Liver (tissue), 3 donors: Measurements from ENCODE around the gene ZNF432.

ENCODE experiments used
- EGR1 ChIP-seq, 2 donors: IDR thresholded peaks; 2 replicates each; pipeline ENCODE4 v1.6.1; 2016 to 2018; ENCODE audit warnings: antibody characterized with exemption in 2 of 2, low read depth in 2 of 2
- JUND ChIP-seq, 2 donors: IDR thresholded peaks; 2 replicates each; pipeline ENCODE4 v1.6.1; 2016; ENCODE audit warnings: antibody characterized with exemption in 2 of 2
- REST ChIP-seq: IDR thresholded peaks from 2 replicates; pipeline ENCODE4 v1.6.1; 2016; ENCODE audit warnings: antibody characterized with exemption, mild to moderate bottlenecking
- TAF1 ChIP-seq: conservative IDR thresholded peaks from 2 replicates; pipeline ENCODE4 v1.6.1; 2016; ENCODE audit warnings: antibody characterized with exemption, mild to moderate bottlenecking
- TF ChIP-seq, protein P1 (sequence below): fragments of 150-350 bp; IDR thresholded peaks from 2 replicates; pipeline ENCODE4 v1.5.1; 2017; ENCODE audit warnings: improper control_type of control experiment, low read depth, low read length; ENCODE audit not compliant: missing input control
- donor health status: healthy.
- donor health status: healthy.

DNA sequence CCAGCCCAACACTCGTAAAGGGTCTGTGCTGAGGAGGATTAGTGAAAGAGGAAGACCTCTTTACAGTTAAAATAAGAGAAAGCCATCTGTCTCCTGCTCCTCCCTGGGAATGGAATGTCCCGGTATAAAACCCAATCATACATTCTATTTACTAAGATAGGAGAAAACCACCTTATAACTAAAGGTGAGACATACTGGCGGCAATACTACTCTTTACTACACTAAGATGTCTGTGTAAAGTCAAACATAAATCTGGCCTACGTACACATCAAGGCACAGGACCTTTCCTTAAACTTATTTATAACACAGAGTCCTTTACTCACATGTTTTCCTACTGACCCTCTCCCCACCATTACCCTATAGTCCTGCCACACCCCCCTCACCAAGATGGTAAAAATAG, 65.3 kb downstream of the ZNF432 start:
- TF ChIP-seq, protein P1, sequence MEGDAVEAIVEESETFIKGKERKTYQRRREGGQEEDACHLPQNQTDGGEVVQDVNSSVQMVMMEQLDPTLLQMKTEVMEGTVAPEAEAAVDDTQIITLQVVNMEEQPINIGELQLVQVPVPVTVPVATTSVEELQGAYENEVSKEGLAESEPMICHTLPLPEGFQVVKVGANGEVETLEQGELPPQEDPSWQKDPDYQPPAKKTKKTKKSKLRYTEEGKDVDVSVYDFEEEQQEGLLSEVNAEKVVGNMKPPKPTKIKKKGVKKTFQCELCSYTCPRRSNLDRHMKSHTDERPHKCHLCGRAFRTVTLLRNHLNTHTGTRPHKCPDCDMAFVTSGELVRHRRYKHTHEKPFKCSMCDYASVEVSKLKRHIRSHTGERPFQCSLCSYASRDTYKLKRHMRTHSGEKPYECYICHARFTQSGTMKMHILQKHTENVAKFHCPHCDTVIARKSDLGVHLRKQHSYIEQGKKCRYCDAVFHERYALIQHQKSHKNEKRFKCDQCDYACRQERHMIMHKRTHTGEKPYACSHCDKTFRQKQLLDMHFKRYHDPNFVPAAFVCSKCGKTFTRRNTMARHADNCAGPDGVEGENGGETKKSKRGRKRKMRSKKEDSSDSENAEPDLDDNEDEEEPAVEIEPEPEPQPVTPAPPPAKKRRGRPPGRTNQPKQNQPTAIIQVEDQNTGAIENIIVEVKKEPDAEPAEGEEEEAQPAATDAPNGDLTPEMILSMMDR = no peak
- TF ChIP-seq TAF1 = no peak
- no peak for TF ChIP-seq REST
- TF ChIP-seq EGR1 (IDR thresholded peaks at IDR 0.05; ENCODE audit: low read depth in 2 of 2) = no peak
- TF ChIP-seq JUND (IDR thresholded peaks at IDR 0.05) = no peak
